ENCODE measurements around the gene GBE1. TPM values are rescaled to one million over a fixed set of nuclear protein-coding genes. Genes with fewer than 3 reads are reported as not detected.

The GBE1 gene
- total RNA-seq, 2 experiments from 2014 or later = 3.7 to 4.4 TPM

GRCh38 chr3:81718311-81718710, 43.1 kb downstream of the GBE1 start:
- no peak for TF ChIP-seq CTCF (IDR thresholded peaks at IDR 0.05)
- H3K4me3 ChIP-seq (ENCODE audit: low read length) = no peak overlapping the region
- no peak for ATAC-seq (ENCODE audit: poor library complexity)
- intact Hi-C loops (cut with DNase I, micrococcal nuclease) = no loop called here
- Mint-ChIP-seq H3K36me3 (ENCODE audit: low read depth) (no peaks in the 10 kb centered on the region), H3K27me3 (no peaks in the 10 kb centered on the region), H3K4me1 (ENCODE audit: low read depth) (no peaks in the 10 kb centered on the region), H3K4me3 (no peak overlapping the region), H3K27ac (no peak overlapping the region), H3K9me3 (no peaks in the 10 kb centered on the region)
- ChIA-PET POLR2A (no interaction called here), CTCF (no interaction called here)
- H3K4me1 ChIP-seq (ENCODE audit: insufficient read depth, low read length) = no peaks in the 10 kb centered on the region
- H3K27ac ChIP-seq (ENCODE audit: low read depth in 1 of 2, low read length in 2 of 2) = no peak overlapping the region
- H3K9me3 ChIP-seq (ENCODE audit: control insufficient read depth in 1 of 2, insufficient read depth in 1 of 2, low read length in 2 of 2) = no peaks in the 10 kb centered on the region
- H3K27me3 ChIP-seq (ENCODE audit: control insufficient read depth in 1 of 2, insufficient read depth in 2 of 2, low read length in 2 of 2) = no peaks in the 10 kb centered on the region
- DNase-seq = no peak
- no peaks in the 10 kb centered on the region for H3K36me3 ChIP-seq (ENCODE audit: insufficient read depth, low read length)

- H3K27me3 ChIP-seq (ENCODE audit: control insufficient read depth in 1 of 2, insufficient read depth in 2 of 2, low read length in 2 of 2) = no peaks in the 10 kb centered on the region
- CTCF ChIA-PET = no interaction called here
- no peak for TF ChIP-seq CTCF (IDR thresholded peaks at IDR 0.05)
- ATAC-seq (ENCODE audit: poor library complexity) = no peak
- no peaks in the 10 kb centered on the region for H3K4me1 ChIP-seq (ENCODE audit: insufficient read depth, low read length)
- H3K4me3 ChIP-seq (ENCODE audit: low read length) = no peak overlapping the region
- no peaks in the 10 kb centered on the region for H3K36me3 ChIP-seq (ENCODE audit: insufficient read depth, low read length)
- POLR2A ChIA-PET = no interaction called here
- intact Hi-C loops (cut with DNase I, micrococcal nuclease) = no loop called here
- no peak overlapping the region for H3K27ac ChIP-seq (ENCODE audit: low read depth in 1 of 2, low read length in 2 of 2)
- H3K36me3 Mint-ChIP-seq (ENCODE audit: low read depth) = no peaks in the 10 kb centered on the region
- DNase-seq = no peak
- H3K9me3 Mint-ChIP-seq = no peaks in the 10 kb centered on the region
- H3K27ac Mint-ChIP-seq = no peak overlapping the region
- no peaks in the 10 kb centered on the region for H3K27me3 Mint-ChIP-seq
- no peaks in the 10 kb centered on the region for H3K4me1 Mint-ChIP-seq (ENCODE audit: low read depth)
- no peak overlapping the region for H3K4me3 Mint-ChIP-seq
- H3K9me3 ChIP-seq (ENCODE audit: control insufficient read depth in 1 of 2, insufficient read depth in 1 of 2, low read length in 2 of 2) = no peaks in the 10 kb centered on the region
Measured at GRCh38 chr3:81716870-81717509, 44.5 kb downstream of the GBE1 start.

- no peaks in the 10 kb centered on the region for H3K27me3 ChIP-seq (ENCODE audit: control insufficient read depth in 1 of 2, insufficient read depth in 2 of 2, low read length in 2 of 2)
- no peaks in the 10 kb centered on the region for H3K4me1 ChIP-seq (ENCODE audit: insufficient read depth, low read length)
- H3K36me3 Mint-ChIP-seq (ENCODE audit: low read depth) = no peaks in the 10 kb centered on the region
- H3K27ac Mint-ChIP-seq = no peak overlapping the region
- H3K36me3 ChIP-seq (ENCODE audit: insufficient read depth, low read length) = no peaks in the 10 kb centered on the region
- ChIA-PET POLR2A (no interaction called here), CTCF (no interaction called here)
- no peak overlapping the region for H3K4me3 Mint-ChIP-seq
- H3K4me1 Mint-ChIP-seq (ENCODE audit: low read depth) = no peaks in the 10 kb centered on the region
- intact Hi-C loops (cut with DNase I, micrococcal nuclease) = no loop called here
- H3K27ac ChIP-seq (ENCODE audit: low read depth in 1 of 2, low read length in 2 of 2) = no peak overlapping the region
- no peaks in the 10 kb centered on the region for H3K9me3 Mint-ChIP-seq
- no peak for TF ChIP-seq CTCF (IDR thresholded peaks at IDR 0.05)
- no peaks in the 10 kb centered on the region for H3K9me3 ChIP-seq (ENCODE audit: control insufficient read depth in 1 of 2, insufficient read depth in 1 of 2, low read length in 2 of 2)
- no peak for ATAC-seq (ENCODE audit: poor library complexity)
- H3K4me3 ChIP-seq (ENCODE audit: low read length) = no peak overlapping the region
- no peak for DNase-seq
- H3K27me3 Mint-ChIP-seq = no peaks in the 10 kb centered on the region
Measured at GRCh38 chr3:81713031-81713430, 48.4 kb downstream of the GBE1 start.
